ENCODE measurements around the gene COL9A2.

Gene COL9A2

DNA sequence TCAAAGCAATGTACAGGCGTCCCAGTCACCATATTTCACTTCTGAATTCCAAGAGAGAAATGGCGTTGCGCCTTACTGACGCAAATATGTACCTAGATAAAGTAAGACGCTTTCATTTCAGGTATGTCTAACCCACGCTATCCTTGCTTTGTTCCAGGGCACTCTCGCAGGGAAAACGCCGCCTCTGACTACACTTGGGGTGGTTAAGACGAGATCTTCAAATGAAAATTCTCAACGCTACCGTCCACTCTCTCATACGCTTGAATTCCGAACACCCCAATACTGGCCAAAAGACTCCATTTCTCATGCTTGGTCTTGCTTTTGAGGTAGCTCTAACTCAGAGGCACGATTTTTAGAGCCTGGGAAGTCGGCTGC lies 59.8 kb downstream of the COL9A2 start:
- no peaks in the 10 kb centered on the region for H3K27me3 ChIP-seq (ENCODE audit: insufficient read depth, poor library complexity, severe bottlenecking)
- H3K27ac ChIP-seq (replicated peaks) = peak overlapping the region; percentile 92
- TF ChIP-seq, protein P1, sequence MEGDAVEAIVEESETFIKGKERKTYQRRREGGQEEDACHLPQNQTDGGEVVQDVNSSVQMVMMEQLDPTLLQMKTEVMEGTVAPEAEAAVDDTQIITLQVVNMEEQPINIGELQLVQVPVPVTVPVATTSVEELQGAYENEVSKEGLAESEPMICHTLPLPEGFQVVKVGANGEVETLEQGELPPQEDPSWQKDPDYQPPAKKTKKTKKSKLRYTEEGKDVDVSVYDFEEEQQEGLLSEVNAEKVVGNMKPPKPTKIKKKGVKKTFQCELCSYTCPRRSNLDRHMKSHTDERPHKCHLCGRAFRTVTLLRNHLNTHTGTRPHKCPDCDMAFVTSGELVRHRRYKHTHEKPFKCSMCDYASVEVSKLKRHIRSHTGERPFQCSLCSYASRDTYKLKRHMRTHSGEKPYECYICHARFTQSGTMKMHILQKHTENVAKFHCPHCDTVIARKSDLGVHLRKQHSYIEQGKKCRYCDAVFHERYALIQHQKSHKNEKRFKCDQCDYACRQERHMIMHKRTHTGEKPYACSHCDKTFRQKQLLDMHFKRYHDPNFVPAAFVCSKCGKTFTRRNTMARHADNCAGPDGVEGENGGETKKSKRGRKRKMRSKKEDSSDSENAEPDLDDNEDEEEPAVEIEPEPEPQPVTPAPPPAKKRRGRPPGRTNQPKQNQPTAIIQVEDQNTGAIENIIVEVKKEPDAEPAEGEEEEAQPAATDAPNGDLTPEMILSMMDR (IDR thresholded peaks at IDR 0.05; ENCODE audit: insufficient read depth, low read length) = no peak
- TF ChIP-seq SPI1 (IDR thresholded peaks at IDR 0.05; ENCODE audit: borderline replicate concordance, low read depth) = no peak
- TF ChIP-seq GABPA (IDR thresholded peaks at IDR 0.05; ENCODE audit: low read depth) = no peak
- TF ChIP-seq, protein P2, sequence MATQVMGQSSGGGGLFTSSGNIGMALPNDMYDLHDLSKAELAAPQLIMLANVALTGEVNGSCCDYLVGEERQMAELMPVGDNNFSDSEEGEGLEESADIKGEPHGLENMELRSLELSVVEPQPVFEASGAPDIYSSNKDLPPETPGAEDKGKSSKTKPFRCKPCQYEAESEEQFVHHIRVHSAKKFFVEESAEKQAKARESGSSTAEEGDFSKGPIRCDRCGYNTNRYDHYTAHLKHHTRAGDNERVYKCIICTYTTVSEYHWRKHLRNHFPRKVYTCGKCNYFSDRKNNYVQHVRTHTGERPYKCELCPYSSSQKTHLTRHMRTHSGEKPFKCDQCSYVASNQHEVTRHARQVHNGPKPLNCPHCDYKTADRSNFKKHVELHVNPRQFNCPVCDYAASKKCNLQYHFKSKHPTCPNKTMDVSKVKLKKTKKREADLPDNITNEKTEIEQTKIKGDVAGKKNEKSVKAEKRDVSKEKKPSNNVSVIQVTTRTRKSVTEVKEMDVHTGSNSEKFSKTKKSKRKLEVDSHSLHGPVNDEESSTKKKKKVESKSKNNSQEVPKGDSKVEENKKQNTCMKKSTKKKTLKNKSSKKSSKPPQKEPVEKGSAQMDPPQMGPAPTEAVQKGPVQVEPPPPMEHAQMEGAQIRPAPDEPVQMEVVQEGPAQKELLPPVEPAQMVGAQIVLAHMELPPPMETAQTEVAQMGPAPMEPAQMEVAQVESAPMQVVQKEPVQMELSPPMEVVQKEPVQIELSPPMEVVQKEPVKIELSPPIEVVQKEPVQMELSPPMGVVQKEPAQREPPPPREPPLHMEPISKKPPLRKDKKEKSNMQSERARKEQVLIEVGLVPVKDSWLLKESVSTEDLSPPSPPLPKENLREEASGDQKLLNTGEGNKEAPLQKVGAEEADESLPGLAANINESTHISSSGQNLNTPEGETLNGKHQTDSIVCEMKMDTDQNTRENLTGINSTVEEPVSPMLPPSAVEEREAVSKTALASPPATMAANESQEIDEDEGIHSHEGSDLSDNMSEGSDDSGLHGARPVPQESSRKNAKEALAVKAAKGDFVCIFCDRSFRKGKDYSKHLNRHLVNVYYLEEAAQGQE (IDR thresholded peaks at IDR 0.05; ENCODE audit: insufficient replicate concordance, low read depth) = no peak
- no peak for TF ChIP-seq POLR2AphosphoS5 (IDR thresholded peaks at IDR 0.05; ENCODE audit: low read depth)
- DNase-seq (ENCODE audit: low read depth in 1 of 2, low spot score in 1 of 2) = no peak
- H3K4me3 ChIP-seq (replicated peaks; ENCODE audit: insufficient read depth, low read length) = peak overlapping the region; percentile 89

DNA sequence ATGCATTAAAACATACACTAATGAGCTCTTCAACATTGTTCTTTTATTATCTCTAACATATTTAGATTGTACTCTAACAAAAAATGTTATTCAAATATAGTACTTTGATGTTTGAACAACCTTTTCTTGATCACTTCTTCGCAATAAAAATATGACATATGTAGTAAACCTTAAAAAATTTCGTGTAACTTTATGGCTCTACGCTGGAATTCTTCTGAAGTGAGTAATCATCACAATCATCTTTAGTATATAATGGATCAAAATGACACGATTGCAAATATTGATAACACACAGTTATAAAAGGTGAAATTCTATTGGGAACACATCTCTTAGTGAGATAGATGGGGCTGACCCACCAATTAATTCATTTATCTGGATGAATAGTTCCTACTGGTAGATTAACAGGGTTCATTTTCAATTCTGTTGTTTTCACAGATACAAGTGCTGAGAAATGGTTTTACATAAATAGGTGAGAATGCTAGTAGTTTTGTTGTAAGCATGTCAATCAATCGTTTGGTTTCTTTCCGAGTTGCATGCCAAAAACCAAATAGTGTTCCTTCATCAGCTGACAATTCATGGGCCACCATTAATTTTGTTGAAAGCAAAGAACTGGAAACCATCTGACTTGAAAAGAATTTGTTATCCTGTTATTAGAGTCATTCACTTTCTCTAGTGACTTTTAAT lies 60.5 kb downstream of the COL9A2 start:
- DNase-seq (ENCODE audit: low read depth in 1 of 2, low spot score in 1 of 2) = no peak
- TF ChIP-seq POLR2AphosphoS5 (IDR thresholded peaks at IDR 0.05; ENCODE audit: low read depth) (no peak), SPI1 (IDR thresholded peaks at IDR 0.05; ENCODE audit: borderline replicate concordance, low read depth) (no peak), GABPA (IDR thresholded peaks at IDR 0.05; ENCODE audit: low read depth) (no peak)
- TF ChIP-seq, protein P2 (IDR thresholded peaks at IDR 0.05; ENCODE audit: insufficient replicate concordance, low read depth) = no peak
- TF ChIP-seq, protein P1 (IDR thresholded peaks at IDR 0.05; ENCODE audit: insufficient read depth, low read length) = no peak
- no peaks in the 10 kb centered on the region for H3K27me3 ChIP-seq (ENCODE audit: insufficient read depth, poor library complexity, severe bottlenecking)
- peak overlapping the region; percentile 89 for H3K4me3 ChIP-seq (replicated peaks; ENCODE audit: insufficient read depth, low read length)
- H3K27ac ChIP-seq (replicated peaks) = peak overlapping the region; percentile 92

DNA sequence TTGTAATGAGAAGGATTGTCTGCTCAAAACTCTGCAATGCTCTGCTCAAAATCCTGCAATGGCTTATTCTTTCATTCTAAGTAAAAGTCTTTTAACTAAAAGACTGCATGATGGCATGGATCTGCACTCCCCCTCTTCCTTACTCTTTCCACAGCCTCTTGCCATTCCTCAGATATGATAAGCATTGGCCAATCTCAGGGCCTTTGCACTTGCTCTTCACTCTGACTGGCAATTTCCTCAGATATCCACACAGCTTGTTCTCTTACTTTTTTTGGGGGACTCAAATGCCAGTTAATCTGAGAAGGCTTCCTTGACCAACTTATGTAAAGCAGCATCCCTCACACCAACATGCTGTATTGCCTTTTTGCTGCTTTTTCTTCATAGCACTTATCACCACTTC lies 61.9 kb downstream of the COL9A2 start:
- Histone ChIP-seq H3K4me3 (replicated peaks; ENCODE audit: insufficient read depth, low read length) (no peak overlapping the region), H3K27me3 (ENCODE audit: insufficient read depth, poor library complexity, severe bottlenecking) (no peaks in the 10 kb centered on the region), H3K27ac (replicated peaks) (no peak overlapping the region)
- TF ChIP-seq POLR2AphosphoS5 (IDR thresholded peaks at IDR 0.05; ENCODE audit: low read depth) (no peak), GABPA (IDR thresholded peaks at IDR 0.05; ENCODE audit: low read depth) (no peak), SPI1 (IDR thresholded peaks at IDR 0.05; ENCODE audit: borderline replicate concordance, low read depth) (no peak)
- TF ChIP-seq, protein P1 (IDR thresholded peaks at IDR 0.05; ENCODE audit: insufficient read depth, low read length) = no peak
- TF ChIP-seq, protein P2 (IDR thresholded peaks at IDR 0.05; ENCODE audit: insufficient replicate concordance, low read depth) = no peak
- no peak for DNase-seq (ENCODE audit: low read depth in 1 of 2, low spot score in 1 of 2)
